NCI-H446 treated with DMSO at 0.1 percent for 48 hours (cell line): ENCODE data around the gene PBX4.

ENCODE experiments used
- DNase-seq: peaks from one replicate; lab custom pipeline; 2025; lab: John Stamatoyannopoulos, UW

The PBX4 gene

DNA sequence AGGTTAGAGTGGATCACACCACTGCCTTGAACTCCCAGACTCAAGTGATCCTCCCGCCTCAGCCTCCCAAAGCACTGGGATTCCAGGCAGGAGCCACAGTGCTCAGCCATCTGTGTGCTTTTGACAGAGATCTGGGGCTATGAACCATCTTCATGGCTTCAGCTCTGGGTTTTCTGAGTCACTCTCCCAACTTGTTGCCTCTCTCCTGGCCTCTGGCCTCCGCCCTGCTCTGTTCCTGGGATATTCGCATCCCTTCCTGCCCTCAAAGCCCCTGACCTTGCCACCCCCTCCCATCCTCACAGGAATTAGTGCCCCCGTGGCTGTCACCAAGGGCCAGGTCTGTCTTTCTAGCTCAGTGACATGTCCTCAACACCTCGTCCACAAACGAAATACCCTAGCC, 30.7 kb upstream of the PBX4 start:
- no peak for DNase-seq

- DNase-seq: no peak
Measured at GRCh38 chr19:19647037-19647835, 28.7 kb upstream of the PBX4 start.

DNA sequence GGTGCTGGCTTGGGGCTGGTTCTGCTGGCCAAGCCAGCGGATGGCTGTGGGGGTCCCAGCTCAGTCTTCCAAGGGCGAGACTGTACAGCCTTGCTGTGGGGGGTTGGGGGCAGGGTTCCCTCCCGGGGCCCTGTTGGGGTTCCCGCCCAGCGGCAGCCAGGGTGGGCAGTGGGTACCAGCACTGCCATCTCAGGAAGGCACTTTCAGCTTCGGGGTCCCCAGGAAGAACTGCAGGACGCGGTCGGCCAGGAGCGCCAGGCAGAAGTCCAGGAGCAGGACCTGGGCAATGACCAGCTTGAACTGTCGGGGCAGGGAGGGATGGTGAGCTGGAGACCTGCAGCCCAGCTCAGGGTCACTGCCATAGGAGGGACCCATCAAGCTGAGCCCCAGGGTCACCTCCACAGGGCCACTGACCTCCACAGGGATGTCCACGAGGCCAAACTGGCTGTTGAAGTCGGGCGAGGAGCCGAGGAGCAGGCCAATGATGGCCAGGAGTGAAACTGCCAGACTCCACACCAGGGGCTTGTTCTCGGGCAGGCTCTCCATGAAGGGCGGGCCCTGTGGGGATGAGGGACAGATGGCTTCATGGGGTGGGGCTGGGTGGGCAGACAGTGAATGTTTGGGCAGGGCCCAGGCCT, 26.9 kb upstream of the PBX4 start:
- no peak for DNase-seq

DNA sequence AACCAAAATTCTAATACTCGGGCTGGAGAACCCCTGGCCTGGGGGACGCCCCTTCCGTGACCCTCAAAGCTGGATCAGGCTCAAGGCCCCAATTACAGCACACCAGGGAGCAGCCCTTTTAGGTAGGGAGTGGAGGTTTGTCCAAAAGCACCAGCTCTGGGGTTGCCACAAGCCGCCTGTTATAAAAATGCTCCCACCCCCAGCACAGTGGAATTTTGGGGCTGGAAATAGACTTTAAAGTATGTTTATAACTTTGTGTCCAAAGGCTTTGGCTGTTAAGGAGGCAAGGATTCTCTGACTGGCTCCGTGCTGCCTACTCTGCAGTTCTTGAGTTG, 25.5 kb upstream of the PBX4 start:
- DNase-seq: no peak

- DNase-seq: no peak
Measured at GRCh38 chr19:19643158-19644053, 24.9 kb upstream of the PBX4 start, which contains the start of gene GMIP. Gene GMIP, minus strand, starts transcription at chr19:19643657. Its CDS starts 128 bp downstream, at chr19:19643529.

GRCh38 chr19:19642506-19643157, 24.1 kb upstream of the PBX4 start:
- DNase-seq: no peak

GRCh38 chr19:19637523-19638251, 19.2 kb upstream of the PBX4 start:
- no peak for DNase-seq

- no peak for DNase-seq
Measured at GRCh38 chr19:19637186-19637522, 18.7 kb upstream of the PBX4 start.

GRCh38 chr19:19636573-19637185, 18.2 kb upstream of the PBX4 start:
- DNase-seq: no peak

DNA sequence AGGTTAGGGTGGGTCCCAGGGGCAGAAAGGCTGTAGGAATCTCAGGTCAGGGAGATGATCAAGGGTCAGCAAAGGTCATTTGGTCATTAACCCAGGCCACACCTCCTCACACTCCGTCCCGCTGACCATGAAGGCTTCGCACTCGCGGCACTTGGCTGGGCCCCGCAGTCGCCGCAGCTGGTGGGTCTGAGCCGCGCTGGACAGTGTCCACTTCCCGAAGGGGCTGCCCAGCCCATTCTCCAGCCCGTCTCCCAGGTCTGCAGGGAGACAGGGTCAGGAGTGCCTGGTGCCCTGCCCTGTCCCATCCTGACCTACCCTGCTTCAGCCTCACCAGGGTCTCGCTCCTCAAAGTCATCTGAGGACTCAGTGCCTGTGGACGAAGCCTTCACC, 16.8 kb upstream of the PBX4 start:
- no peak for DNase-seq

DNA sequence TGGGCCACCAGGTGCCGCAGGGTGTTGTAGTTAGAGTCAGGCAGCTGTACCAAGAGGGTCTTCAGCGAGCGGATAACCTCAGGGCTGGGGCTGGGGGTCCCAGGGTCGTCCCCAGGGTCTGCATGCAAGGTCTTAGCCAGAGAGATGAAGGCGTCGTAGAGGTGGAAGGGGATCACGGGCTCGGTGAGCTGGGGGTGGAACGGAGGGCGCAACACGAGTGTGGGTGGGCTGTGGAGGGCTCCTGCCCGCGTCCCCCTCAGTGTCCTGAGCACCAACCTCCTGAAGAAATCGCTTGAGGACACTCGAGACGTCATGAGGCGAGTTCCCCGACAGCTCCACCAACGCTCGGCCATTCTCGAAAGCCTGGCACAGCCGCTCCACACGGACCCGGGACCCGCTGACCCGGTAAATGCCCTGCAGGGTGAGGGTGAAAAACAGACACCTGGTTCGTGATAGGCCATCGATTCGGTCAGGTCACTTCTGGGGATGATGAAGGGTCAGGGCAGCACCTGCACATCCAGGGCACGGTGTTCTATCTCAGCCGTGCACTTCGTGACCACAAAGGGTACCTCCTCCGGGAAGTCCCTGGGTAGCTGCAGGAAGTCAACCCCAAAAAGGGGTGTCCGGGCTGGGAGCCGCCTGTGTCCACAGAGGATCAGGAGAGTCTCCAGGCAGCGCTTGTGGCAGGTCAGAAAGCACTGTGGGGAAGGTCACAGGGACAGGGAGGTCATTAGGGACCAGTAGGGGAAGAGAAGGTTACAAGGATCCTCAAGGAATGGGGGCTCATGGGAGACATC, 16.2 kb upstream of the PBX4 start:
- no peak for DNase-seq

DNA sequence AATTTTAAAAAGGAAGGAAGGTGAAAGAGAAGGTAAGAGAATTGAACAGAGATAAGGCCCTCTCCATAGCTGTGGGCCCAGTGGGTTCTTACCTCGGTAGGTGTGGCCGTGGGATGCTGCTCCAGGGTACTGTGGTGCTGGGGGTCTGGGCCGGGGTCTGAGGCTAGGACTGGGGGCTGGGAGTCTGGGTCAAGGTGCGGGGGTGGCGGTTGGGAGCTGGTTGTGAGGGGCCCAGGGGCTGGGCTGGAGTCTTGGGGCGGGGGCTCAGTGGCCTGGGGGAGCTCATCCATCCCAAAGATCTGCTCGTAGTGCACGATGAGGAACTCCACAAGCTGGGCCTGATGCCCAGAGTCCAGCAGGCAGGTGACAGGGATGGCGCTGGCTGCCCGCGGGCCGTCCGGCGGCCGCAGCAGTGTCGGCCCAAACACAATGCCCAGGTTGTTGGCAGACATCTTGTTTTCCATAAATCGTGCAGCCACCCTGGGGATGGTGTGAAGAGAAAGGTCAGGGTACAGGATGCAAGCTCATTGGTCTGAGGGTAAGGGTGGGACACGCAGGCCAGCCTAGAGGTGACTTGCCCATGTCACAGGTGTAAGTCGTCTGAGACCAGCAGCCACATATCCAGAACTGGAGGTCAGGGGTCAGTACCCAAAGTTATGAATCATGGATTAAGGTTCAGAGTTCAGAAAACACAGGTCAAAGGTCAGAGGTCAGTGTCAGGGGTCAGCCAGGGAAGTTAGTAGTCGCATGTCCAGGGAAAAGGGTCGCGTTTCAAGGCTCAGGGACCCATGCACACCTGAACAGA, 15.4 kb upstream of the PBX4 start:
- DNase-seq: no peak

DNA sequence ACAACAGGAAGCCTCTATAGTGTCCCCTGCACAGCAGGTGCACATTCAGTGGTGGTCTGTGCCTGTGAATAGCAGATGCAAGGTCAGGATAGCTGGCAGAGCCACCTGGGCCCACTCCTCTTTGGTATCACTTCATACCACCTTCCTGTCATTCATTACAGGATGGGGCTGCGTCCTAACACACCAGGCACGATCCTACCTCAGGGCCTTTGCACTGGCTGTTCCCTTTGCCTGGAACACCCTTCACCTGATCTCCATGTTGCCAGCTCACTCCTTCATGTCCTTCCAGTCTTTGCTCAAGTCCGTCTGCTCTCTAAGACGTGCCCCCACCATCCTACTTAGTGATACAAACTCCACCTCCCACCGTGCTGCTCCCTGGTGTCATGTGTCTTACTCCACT, 14.2 kb upstream of the PBX4 start:
- DNase-seq: no peak

GRCh38 chr19:19631346-19631745, 12.9 kb upstream of the PBX4 start:
- no peak for DNase-seq

GRCh38 chr19:19630426-19630825, 11.9 kb upstream of the PBX4 start:
- DNase-seq: no peak

GRCh38 chr19:19630062-19630414, 11.6 kb upstream of the PBX4 start:
- DNase-seq: no peak

- no peak for DNase-seq
Measured at GRCh38 chr19:19628501-19629134, 10.1 kb upstream of the PBX4 start.

- DNase-seq: no peak
Measured at GRCh38 chr19:19627621-19628500, 9.4 kb upstream of the PBX4 start, which contains the start of gene LPAR2. Gene LPAR2, minus strand, starts transcription at chr19:19628220. Its CDS starts 945 bp downstream, at chr19:19627275.
